ENCODE data around the gene RBM45.
A peak's percentile ranks its signal among the peaks of the same experiment; 100 is the strongest.
"Not testable (repeated sequence)": the region's sequence is repeated elsewhere in the genome, so short reads cannot be mapped to it uniquely, and the experiment has no call there.

RBM45 gene

GRCh38 chr2:178112202-178113152 lies at the start of gene RBM45:
Gene RBM45 (plus strand): TSS chr2:178112437. CDS start chr2:178112547, 110 bp downstream.
- DNase-seq: peak; percentile 74

- DNase-seq: no peak
Observed at GRCh38 chr2:178066324-178066723, 45.9 kb upstream of the RBM45 start.

- no peak for DNase-seq
Observed at GRCh38 chr2:178066890-178067669, 45.2 kb upstream of the RBM45 start.

GRCh38 chr2:178068823-178069454 lies 43.3 kb upstream of the RBM45 start:
- no peak for DNase-seq

- DNase-seq: no peak
Observed at GRCh38 chr2:178069551-178069950, 42.7 kb upstream of the RBM45 start.

GRCh38 chr2:178070824-178071223 lies 41.4 kb upstream of the RBM45 start:
- DNase-seq: no peak

- DNase-seq: no peak
Observed at GRCh38 chr2:178072000-178072382, 40.2 kb upstream of the RBM45 start.

- no peak for DNase-seq
Observed at GRCh38 chr2:178072383-178073301, 39.6 kb upstream of the RBM45 start, which contains the start of gene PDE11A. Gene PDE11A (minus strand): TSS chr2:178072777. CDS start chr2:178072437, 340 bp downstream.

- DNase-seq: no peak
Observed at GRCh38 chr2:178074123-178075005, 37.9 kb upstream of the RBM45 start.

- no peak for DNase-seq
Observed at GRCh38 chr2:178075006-178075326, 37.3 kb upstream of the RBM45 start.

- no peak for DNase-seq
Observed at GRCh38 chr2:178076130-178076529, 36.1 kb upstream of the RBM45 start.

- not testable (repeated sequence) for DNase-seq
Observed at GRCh38 chr2:178079279-178079678, 33.0 kb upstream of the RBM45 start.

- DNase-seq: no peak
Observed at GRCh38 chr2:178082408-178083045, 29.7 kb upstream of the RBM45 start.

- DNase-seq: no peak
Observed at GRCh38 chr2:178084273-178084672, 28.0 kb upstream of the RBM45 start.

- no peak for DNase-seq
Observed at GRCh38 chr2:178088774-178089270, 23.4 kb upstream of the RBM45 start.

- DNase-seq: no peak
Observed at GRCh38 chr2:178093471-178093870, 18.8 kb upstream of the RBM45 start.

GRCh38 chr2:178101321-178102079 lies 10.7 kb upstream of the RBM45 start:
- no peak for DNase-seq

GRCh38 chr2:178105566-178105965 lies 6.7 kb upstream of the RBM45 start:
- no peak for DNase-seq

GRCh38 chr2:178106053-178106452 lies 6.2 kb upstream of the RBM45 start:
- DNase-seq: no peak

- DNase-seq: no peak
Observed at GRCh38 chr2:178108176-178108575, 4.1 kb upstream of the RBM45 start.
